Measurements from ENCODE around the gene UXS1. TPM values are rescaled to one million over a fixed set of nuclear protein-coding genes. Genes with fewer than 3 reads are reported as not detected.
"Not testable (repeated sequence)": the region's sequence is repeated elsewhere in the genome, so short reads cannot be mapped to it uniquely, and the experiment has no call there.

UXS1 gene
- total RNA-seq, 1 donor from 2014 or later = 35.6 TPM

- no peak for DNase-seq (ENCODE audit: low read depth, low spot score)
Observed at GRCh38 chr2:106137731-106138521, 56.2 kb downstream of the UXS1 start.

GRCh38 chr2:106131192-106131591 lies 62.9 kb downstream of the UXS1 start:
- DNase-seq (ENCODE audit: low read depth, low spot score) = not testable (repeated sequence)

GRCh38 chr2:106130251-106130998 lies 63.7 kb downstream of the UXS1 start:
- no peak for DNase-seq (ENCODE audit: low read depth, low spot score)

- no peak for DNase-seq (ENCODE audit: low read depth, low spot score)
Observed at GRCh38 chr2:106129592-106129991, 64.5 kb downstream of the UXS1 start.

- no peak for DNase-seq (ENCODE audit: low read depth, low spot score)
Observed at GRCh38 chr2:106129150-106129549, 65.0 kb downstream of the UXS1 start.

- DNase-seq (ENCODE audit: low read depth, low spot score) = no peak
Observed at GRCh38 chr2:106127776-106128268, 66.3 kb downstream of the UXS1 start.

- no peak for DNase-seq (ENCODE audit: low read depth, low spot score)
Observed at GRCh38 chr2:106127282-106127771, 66.8 kb downstream of the UXS1 start.

- DNase-seq (ENCODE audit: low read depth, low spot score) = no peak
Observed at GRCh38 chr2:106126705-106127281, 67.3 kb downstream of the UXS1 start.

- DNase-seq (ENCODE audit: low read depth, low spot score) = no peak
Observed at GRCh38 chr2:106126295-106126694, 67.8 kb downstream of the UXS1 start.

- no peak for DNase-seq (ENCODE audit: low read depth, low spot score)
Observed at GRCh38 chr2:106124905-106125549, 69.1 kb downstream of the UXS1 start.

GRCh38 chr2:106124106-106124756 lies 69.9 kb downstream of the UXS1 start:
- DNase-seq (ENCODE audit: low read depth, low spot score) = no peak

GRCh38 chr2:106122157-106122556 lies 71.9 kb downstream of the UXS1 start:
- DNase-seq (ENCODE audit: low read depth, low spot score) = no peak

- no peak for DNase-seq (ENCODE audit: low read depth, low spot score)
Observed at GRCh38 chr2:106120432-106120831, 73.7 kb downstream of the UXS1 start.

- no peak for DNase-seq (ENCODE audit: low read depth, low spot score)
Observed at GRCh38 chr2:106119074-106119473, 75.0 kb downstream of the UXS1 start.

- DNase-seq (ENCODE audit: low read depth, low spot score) = no peak
Observed at GRCh38 chr2:106117882-106118684, 76.0 kb downstream of the UXS1 start.

GRCh38 chr2:106117347-106117746 lies 76.8 kb downstream of the UXS1 start:
- DNase-seq (ENCODE audit: low read depth, low spot score) = no peak

GRCh38 chr2:106116248-106116647 lies 77.9 kb downstream of the UXS1 start:
- no peak for DNase-seq (ENCODE audit: low read depth, low spot score)

- DNase-seq (ENCODE audit: low read depth, low spot score) = no peak
Observed at GRCh38 chr2:106115665-106116064, 78.4 kb downstream of the UXS1 start.

GRCh38 chr2:106115250-106115649 lies 78.9 kb downstream of the UXS1 start:
- no peak for DNase-seq (ENCODE audit: low read depth, low spot score)

GRCh38 chr2:106114166-106114565 lies 79.9 kb downstream of the UXS1 start:
- DNase-seq (ENCODE audit: low read depth, low spot score) = no peak

Data from pulmonary artery endothelial cell (primary cell).